ENCODE results near the gene EDN2.

Gene EDN2

DNA sequence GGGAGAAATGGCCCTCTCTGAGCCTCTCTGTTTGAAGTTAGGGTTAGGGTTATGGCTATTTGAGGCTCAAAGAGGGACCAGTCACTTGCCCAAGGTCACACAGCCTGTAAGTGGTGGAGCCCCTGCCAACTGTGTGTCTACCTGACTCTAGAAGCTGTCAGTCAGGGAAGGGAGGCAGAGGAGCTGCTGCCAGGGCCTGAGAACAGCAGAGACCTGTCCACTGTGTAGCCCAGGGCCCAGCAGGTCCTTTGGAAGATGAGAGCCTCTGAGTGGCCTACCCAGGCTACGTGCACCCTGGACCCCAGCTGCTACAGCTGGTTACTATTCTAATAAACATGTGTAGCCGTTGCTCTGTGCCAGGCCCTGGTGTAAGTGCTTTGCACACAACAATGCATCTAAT is 15.1 kb upstream of the EDN2 start:
- H3K27ac ChIP-seq = peak overlapping the region; percentile 91 to 94
- no peak for TF ChIP-seq CTCF (IDR thresholded peaks at IDR 0.05)
- H3K4me3 ChIP-seq = no peak overlapping the region
- no peak for DNase-seq (ENCODE audit: low spot score)

DNA sequence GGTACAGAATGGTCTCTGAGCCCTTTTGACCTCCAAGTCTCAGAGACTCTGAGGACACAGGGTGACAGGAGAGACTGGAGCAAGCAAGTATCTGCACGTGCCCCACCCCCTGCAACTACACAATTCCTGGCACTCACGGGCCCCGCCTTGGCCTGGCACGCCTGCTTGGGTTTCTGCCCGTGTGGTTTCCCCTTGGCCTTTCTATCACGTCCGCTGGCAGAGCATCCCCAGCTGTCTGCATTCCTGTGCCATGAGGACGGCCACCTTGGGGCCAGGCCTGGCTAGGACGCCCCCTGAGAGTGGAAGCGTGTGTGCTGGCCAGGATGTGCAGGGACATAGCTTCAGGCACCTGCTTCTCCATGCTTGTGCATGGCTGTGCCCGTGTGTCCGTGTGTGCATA is 14.3 kb upstream of the EDN2 start:
- peak overlapping the region; percentile 91 to 94 for H3K27ac ChIP-seq

GRCh38 chr1:41498391-41498790 is 13.9 kb upstream of the EDN2 start:
- no peak overlapping the region for H3K4me3 ChIP-seq
- DNase-seq (ENCODE audit: low spot score) = no peak
- H3K27ac ChIP-seq = peak overlapping the region; percentile 91 to 94
- TF ChIP-seq CTCF (IDR thresholded peaks at IDR 0.05) = no peak

More for the DNA sequence above, 14.3 kb upstream of the EDN2 start:
- TF ChIP-seq CTCF (IDR thresholded peaks at IDR 0.05) = no peak
- peak; percentile 90 for DNase-seq (ENCODE audit: low spot score)
- no peak overlapping the region for H3K4me3 ChIP-seq

DNA sequence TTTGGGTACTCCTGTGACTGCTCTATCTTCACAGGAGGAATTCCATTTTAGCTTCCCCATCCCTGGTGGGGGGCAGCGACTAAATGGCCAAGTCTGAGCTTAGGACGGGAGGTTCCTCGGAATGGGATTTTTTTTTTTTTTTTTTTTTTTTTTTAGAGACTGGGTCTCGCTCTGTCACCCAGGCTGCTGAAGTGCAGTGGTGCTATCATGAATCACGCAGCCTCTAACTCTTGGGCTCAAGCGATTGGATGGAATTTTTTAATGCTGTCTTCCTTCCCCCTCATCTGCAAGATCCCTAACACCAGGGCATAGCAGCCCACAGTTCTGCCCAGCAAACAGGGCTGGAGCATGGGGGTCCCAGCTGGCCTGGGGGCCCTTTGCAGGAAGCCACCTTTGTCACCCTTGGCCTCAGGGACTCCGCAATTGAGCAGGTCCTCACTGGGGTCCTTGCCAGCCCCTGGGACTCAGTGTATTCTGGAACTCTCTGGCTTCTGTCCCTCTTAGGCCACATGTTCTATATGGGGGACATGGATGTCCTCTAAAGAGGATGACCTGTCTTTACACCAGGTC is 13.1 kb upstream of the EDN2 start:
- H3K27ac ChIP-seq = peak overlapping the region; percentile 91 to 94
- DNase-seq (ENCODE audit: low spot score) = no peak
- TF ChIP-seq CTCF (IDR thresholded peaks at IDR 0.05) = no peak
- H3K4me3 ChIP-seq = no peak overlapping the region

DNA sequence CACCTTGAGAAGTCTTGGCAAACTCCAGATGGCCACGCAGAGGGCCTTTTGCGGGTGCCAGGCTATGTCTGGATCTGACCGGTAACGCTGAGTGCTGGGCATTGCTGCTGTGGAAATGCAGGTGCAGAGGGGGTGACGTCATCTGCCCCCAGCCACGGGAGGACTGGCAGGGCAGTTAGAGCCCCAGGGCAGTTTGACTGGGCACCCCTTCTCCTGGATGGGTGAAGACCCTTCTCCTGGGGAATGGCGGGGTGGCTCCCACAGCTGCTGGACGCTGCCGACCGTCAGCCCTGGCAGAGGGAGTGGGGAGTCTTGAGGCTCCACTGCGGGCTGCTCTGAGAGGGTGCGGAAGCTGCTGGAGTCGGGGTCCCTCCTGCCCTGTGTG is 12.6 kb upstream of the EDN2 start:
- no peak for TF ChIP-seq CTCF (IDR thresholded peaks at IDR 0.05)
- H3K27ac ChIP-seq = peak overlapping the region; percentile 91 to 94
- no peak overlapping the region for H3K4me3 ChIP-seq
- no peak for DNase-seq (ENCODE audit: low spot score)

DNA sequence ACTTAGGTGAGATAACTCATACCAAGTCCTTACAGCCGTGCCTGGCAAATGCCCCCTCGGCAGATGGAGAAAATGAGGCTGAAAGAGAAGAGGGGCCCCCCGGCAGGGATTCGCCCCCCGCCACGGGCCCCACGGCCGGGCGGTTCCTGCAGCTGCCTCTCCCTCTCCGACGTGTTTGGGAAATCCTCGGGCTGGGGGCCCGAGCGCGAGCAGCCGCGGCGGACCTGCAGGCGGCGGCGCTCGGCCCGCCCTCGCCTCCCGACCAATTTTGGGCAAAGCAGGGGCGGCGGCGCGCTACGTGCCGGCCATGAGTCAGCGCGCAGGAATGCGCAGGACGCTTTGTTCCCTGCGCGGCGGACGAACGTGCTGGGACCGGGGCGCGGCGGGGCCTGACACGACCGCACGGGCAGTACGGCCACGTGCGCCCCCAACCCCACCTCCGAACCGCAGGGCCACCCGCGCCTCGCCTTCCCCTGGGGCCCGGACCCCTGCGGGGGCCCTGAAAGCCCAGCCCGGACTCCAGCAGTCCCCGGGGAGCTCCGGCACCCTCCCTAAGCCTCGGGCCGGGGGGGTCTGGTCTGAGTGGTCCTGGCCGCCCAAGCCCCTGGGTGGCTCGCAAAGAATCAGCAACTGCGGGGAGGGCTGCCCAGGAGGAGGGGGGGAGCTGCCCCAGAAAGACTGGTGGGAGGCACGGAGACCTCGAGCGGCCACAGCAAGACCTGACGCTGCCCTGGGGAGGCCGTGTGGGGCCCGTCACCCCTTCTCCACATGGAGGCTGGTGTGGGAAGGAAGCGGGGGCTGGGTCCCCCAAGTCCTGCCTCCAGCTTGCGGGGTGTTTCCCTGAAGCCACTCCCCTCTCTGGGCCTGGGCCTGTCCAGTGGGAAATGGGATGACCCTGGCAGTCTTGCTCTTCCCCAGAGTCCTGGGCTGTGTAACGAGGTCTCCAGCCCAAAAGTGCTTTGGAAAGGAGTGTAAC is 11.9 kb upstream of the EDN2 start:
- peak overlapping the region; percentile 66 for H3K4me3 ChIP-seq
- no peak for TF ChIP-seq CTCF (IDR thresholded peaks at IDR 0.05)

More for the DNA sequence above, 11.9 kb upstream of the EDN2 start:
- peak; percentile 95 for DNase-seq (ENCODE audit: low spot score)
- peak overlapping the region; percentile 91 to 94 for H3K27ac ChIP-seq

All from coronary artery (tissue), 2 donors.